ENCODE data around the gene SIK3. TPM values are rescaled to one million over a fixed set of nuclear protein-coding genes. Genes with fewer than 3 reads are reported as not detected.
A peak's percentile ranks its signal among the peaks of the same experiment; 100 is the strongest.

Gene SIK3
- total RNA-seq, 1 experiment from 2014 or later, result 11.0 TPM

- DNase-seq (ENCODE audit: low read depth), result no peak
These were observed 231.3 kb downstream of the SIK3 start for GRCh38 chr11:116866804-116867455.

DNA sequence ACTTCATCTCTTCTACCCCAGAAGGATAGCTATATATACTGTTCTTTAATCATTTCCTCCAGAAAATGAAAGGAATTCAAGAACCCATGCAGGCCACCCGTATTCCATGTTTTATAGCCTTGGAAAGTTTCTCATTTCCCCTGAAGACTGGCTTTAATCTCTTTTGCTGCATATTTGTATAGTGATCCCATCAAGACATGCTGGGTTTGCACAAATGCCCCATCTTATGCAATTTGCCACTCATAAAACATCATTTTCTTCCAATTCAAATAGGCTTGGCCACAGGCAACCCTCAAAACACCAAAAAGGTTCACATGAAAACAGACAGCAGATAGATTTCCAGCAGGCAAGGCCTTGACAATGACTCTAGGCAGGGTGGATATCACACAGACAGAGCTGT lies 232.5 kb downstream of the SIK3 start:
- no peak for DNase-seq (ENCODE audit: low read depth)

DNA sequence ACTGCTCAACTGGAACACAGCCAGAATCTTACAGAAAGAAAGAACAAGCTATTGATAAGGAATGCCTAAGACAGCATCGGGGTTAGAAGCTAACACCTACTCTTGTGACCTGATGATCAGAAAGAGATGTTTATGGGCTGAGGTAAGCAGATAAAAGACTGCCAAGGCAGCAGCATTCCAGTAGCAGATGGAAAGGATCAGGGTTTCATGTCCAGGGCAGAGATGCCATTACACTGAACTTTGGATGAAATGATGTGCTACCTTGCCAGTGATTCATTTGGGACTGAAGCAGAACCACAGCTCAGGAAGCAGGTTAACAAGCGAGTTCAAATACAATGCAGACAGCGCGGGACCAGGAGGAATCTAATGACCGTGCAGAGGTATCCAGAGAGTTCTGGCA lies 233.7 kb downstream of the SIK3 start:
- no peak for DNase-seq (ENCODE audit: low read depth)

- peak; percentile 39 for DNase-seq (ENCODE audit: low read depth)
These were observed 235.3 kb downstream of the SIK3 start for GRCh38 chr11:116862951-116863350.

DNA sequence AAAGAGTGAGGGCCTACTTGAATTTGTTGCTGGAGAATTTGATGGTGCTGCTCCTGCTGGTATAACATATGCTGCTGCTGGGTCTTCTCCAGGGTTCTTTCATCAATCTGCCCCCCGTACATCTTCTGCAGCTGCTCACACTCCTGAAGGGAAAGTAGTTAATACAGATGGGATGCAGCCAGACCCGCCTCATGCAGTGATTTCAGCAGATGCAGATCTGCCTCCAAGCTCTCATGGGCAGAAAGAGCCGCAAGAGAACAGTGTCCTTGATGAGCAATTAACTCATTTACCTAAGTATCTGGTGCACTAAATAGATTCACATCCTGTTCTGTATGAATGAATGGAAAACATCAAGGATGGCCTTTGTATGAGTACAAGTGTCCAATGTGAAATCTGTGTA lies 236.0 kb downstream of the SIK3 start:
- DNase-seq (ENCODE audit: low read depth), result no peak

DNA sequence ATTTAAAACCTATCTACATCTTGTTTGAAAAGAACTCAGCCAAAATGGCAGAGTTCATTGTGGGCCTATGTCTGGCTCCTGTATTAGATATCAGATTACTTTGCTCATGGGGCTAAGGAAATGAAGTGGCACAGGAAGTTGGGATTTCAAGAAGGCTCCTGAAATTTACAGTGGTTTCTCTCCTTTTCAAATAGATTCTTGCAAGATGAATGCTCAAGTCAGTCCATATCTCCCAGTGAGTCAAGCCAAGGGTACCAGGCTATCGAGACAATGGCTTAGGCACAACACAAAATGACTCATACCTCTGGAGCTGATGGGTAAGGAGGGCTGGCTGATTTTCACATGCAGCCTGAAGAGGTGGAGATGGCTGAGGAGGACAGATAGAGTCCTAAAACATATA lies 236.7 kb downstream of the SIK3 start:
- DNase-seq (ENCODE audit: low read depth), result peak; percentile 97

GRCh38 chr11:116860303-116860702 lies 237.9 kb downstream of the SIK3 start:
- no peak for DNase-seq (ENCODE audit: low read depth)

- no peak for DNase-seq (ENCODE audit: low read depth)
These were observed 239.1 kb downstream of the SIK3 start for GRCh38 chr11:116859175-116859574.

DNA sequence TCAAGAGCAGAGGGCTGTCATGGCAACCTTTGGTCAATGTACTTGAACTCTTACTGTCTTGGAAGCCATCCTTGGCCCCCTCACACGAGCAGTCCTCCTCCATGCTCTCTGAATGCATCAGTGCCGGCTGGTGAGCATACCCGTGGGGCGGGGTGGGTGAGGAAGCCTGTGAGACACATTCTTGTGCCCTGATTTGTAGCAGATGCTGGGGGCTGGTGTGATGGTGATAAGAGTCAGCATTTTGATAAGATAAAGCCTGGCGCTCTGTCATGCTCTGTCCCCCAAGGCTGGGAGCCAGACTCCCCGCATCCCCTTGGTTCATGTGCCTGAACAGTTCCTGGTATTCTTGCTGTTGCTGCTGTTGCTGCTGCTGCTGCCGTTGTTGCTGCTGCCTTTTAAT lies 240.3 kb downstream of the SIK3 start:
- no peak for DNase-seq (ENCODE audit: low read depth)

- no peak for DNase-seq (ENCODE audit: low read depth)
These were observed 240.9 kb downstream of the SIK3 start for GRCh38 chr11:116857316-116857715.

GRCh38 chr11:116856423-116856822 lies 241.8 kb downstream of the SIK3 start:
- no peak for DNase-seq (ENCODE audit: low read depth)

DNA sequence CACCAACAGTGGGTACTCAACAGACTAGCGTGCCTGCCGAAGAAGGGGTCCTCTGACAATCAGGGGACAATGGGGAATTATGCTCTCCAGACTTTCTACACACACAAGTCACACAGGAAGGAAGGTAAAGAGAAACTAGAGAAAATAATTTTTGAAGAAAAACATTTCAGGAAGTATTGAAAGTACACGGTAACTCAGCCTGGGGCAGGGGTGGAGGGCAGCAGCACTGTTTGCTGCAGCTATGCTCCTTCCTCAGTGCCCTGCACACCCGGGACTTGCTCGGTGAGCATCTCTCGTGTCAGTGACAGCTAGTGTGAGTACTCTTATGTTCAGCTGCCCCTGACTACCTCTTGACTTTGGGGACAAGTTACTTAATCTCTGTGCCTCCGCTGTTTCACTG lies 242.8 kb downstream of the SIK3 start:
- DNase-seq (ENCODE audit: low read depth), result no peak

DNA sequence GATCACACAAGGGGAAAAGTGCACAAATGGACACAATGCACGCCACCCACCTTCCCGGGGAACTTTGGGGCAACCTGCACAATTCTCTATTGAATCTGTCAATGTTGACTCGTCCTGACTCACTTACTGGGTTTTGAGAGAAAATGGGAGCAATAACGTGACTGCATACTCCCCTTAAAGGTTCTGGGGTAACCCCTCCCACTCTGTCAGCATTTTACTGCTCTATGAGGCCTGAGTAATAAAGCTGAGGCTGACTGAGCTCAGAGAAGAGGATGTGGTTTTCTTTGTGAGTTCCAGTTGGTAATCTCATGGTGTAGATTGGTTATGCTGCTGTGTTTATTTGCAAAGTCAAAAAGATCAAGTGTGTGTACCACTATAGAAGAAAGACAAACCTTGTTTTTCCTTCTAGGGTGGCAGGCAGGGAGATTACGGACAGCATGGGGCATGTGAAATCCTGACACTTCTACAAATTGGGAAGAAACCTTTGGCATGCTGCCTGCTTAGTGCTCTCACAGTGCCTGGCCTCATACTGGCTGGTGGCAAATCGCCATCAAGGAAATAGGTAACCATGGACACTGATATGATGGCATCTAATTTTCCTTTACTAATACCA lies 244.7 kb downstream of the SIK3 start:
- peak; percentile 99 for DNase-seq (ENCODE audit: low read depth)

- DNase-seq (ENCODE audit: low read depth), result peak; percentile 87
These were observed 245.8 kb downstream of the SIK3 start for GRCh38 chr11:116852261-116853031.

- peak; percentile 48 for DNase-seq (ENCODE audit: low read depth)
These were observed 246.6 kb downstream of the SIK3 start for GRCh38 chr11:116851626-116852025.

GRCh38 chr11:116849486-116849885 lies 248.7 kb downstream of the SIK3 start:
- no peak for DNase-seq (ENCODE audit: low read depth)

GRCh38 chr11:116849060-116849459 lies 249.2 kb downstream of the SIK3 start:
- no peak for DNase-seq (ENCODE audit: low read depth)

DNA sequence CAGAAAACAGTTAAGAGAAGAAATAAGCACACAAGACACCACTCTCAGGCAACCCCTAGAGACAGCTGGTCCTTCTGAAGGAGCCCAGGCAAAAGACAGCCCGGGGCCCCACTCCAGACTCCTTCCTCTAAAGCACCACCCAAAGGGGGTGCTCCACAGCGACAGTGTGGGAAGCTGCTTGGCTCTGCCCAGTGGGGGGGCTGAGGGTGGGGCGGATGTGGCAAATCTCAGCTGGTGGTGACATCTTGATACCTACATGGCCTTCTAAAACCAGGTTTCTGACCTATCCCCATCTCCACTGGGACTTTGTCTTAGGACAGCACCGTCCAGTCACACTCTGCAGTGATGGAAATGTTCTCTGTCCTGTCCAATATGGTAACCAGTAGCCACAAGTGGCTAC lies 250.6 kb downstream of the SIK3 start:
- DNase-seq (ENCODE audit: low read depth), result no peak

DNA sequence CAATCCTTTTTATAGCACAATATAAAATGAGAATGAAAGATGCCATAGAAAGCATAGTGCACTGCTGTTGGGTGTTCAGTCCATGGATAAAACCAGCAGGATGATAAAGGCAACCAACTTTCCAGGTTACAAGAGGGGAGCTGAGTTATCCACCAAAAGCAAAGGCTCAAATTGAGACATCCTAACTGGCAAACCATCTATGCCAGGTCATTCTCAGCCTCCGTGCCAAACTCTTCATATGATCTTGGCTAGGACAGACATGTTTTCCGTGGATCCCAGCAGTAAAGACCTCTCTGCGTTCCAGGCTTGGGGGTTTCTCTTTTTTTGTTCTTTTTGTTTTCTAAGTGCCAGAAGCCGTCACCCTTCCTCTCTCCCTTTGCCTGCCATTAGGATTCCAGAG lies 253.5 kb downstream of the SIK3 start:
- DNase-seq (ENCODE audit: low read depth), result no peak

- DNase-seq (ENCODE audit: low read depth), result no peak
These were observed 254.6 kb downstream of the SIK3 start for GRCh38 chr11:116843661-116844060.

GRCh38 chr11:116842909-116843308 lies 255.3 kb downstream of the SIK3 start:
- DNase-seq (ENCODE audit: low read depth), result no peak

GRCh38 chr11:116842117-116842516 lies 256.1 kb downstream of the SIK3 start:
- DNase-seq (ENCODE audit: low read depth), result no peak

DNA sequence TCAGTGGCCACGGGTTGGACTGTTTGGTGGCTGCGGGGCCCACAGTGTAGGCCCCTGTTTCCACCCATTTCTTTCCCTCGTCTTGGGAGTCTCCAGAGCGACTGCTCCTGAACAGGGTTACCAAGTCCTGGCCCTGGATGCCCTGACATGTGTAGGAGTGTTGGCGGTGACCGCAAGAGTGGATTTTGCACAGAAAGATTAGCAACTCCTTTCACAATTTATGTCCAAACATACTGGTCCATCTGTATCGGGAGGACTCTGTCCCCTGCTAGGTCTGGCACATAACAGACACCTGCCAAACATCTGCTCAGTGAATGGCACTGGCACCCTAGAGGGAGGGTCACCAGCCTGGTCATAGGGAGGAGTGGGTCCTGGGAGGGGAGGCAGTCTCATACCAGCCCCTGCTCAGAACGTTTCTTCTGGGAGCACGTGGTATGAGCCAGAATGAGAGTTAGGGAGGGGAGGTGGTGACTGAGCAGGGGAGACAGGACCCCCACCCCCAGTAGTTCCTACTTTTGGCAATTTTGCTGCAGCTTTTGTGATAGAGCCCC lies 257.4 kb downstream of the SIK3 start:
- no peak for DNase-seq (ENCODE audit: low read depth)
